Measurements from ENCODE around the gene CD9. TPM values are rescaled to one million over a fixed set of nuclear protein-coding genes. Genes with fewer than 3 reads are reported as not detected.

Gene CD9
- total and polyA plus RNA-seq, 12 donors = 14.9 to 461 (median 276) TPM

DNA sequence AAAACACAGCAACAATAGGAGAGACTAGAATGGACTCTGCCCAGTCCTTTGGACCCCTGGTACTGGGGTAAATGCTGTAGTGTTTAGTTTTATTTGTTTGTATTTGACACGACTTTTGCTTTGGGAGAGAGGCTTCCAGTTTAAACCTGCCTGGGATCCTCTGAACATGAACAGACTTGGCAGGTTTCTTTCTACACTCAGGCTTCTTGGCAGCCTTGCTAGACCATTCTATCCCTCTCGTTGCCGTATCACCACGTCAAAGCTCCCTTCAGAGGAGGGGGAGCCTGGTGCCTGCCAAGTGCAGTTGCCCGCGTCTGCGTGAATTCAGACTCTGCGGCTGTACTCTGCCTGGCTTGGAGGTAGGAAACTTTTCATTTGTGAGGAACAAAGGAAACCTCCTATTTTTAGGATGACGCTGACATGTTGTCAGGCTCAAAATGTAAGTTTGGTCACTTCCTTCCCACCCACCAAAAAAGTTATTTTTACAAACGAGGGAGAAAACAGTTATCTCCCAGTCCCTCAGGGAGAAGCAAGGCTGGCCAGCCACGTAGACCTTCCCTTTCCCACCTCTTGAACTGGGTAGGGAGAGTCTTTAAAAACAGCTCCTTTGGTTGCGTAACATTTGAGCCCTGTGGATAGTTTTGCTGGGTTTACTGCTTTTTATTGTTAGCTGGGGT lies 25.9 kb downstream of the CD9 start:
- TF ChIP-seq, protein P1, sequence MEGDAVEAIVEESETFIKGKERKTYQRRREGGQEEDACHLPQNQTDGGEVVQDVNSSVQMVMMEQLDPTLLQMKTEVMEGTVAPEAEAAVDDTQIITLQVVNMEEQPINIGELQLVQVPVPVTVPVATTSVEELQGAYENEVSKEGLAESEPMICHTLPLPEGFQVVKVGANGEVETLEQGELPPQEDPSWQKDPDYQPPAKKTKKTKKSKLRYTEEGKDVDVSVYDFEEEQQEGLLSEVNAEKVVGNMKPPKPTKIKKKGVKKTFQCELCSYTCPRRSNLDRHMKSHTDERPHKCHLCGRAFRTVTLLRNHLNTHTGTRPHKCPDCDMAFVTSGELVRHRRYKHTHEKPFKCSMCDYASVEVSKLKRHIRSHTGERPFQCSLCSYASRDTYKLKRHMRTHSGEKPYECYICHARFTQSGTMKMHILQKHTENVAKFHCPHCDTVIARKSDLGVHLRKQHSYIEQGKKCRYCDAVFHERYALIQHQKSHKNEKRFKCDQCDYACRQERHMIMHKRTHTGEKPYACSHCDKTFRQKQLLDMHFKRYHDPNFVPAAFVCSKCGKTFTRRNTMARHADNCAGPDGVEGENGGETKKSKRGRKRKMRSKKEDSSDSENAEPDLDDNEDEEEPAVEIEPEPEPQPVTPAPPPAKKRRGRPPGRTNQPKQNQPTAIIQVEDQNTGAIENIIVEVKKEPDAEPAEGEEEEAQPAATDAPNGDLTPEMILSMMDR (IDR thresholded peaks at IDR 0.05) = no peak
- peak in 1 of 2 donors; percentile 49 for TF ChIP-seq POLR2A (IDR thresholded peaks at IDR 0.05)
- Histone ChIP-seq H3K4me3 (no peak overlapping the region), H3K27ac (peak overlapping the region; percentile 25 to 95 (median 85)), H3K27me3 (no peaks in the 10 kb centered on the region), H3K36me3 (replicated peaks in 1 of 2) (peaks cover 0 to 21% of the 10 kb centered on the region in 2 donors), H3K9me3 (replicated peaks in 1 of 3) (no peaks in the 10 kb centered on the region), H3K4me1 (replicated peaks in 1 of 2) (peaks cover 66 to 91% of the 10 kb centered on the region in 2 donors)
- DNase-seq = peak in 6 of 7 donors; percentile 82 to 91 (median 87)
- 28 to 45% (median 38%) methylated on average over 12 of the region's 12 CpGs for WGBS, 4 donors
- intact Hi-C loops (cut with DNase I) = no loop called here

GRCh38 chr12:6226679-6227051 lies 26.5 kb downstream of the CD9 start:
- peak overlapping the region; percentile 25 to 95 (median 85) for H3K27ac ChIP-seq
- TF ChIP-seq POLR2A (IDR thresholded peaks at IDR 0.05) = no peak
- TF ChIP-seq, protein P1 (IDR thresholded peaks at IDR 0.05) = no peak
- 61 to 77% (median 69%) methylated on average over 10 of the region's 10 CpGs for WGBS, 4 donors
- H3K4me1 ChIP-seq (replicated peaks in 1 of 2) = peaks cover 65 to 91% of the 10 kb centered on the region in 2 donors
- no peaks in the 10 kb centered on the region for H3K27me3 ChIP-seq
- H3K9me3 ChIP-seq (replicated peaks in 1 of 3) = no peaks in the 10 kb centered on the region
- intact Hi-C loops (cut with DNase I) = no loop called here
- peak in 1 of 7 donors; percentile 38 for DNase-seq
- H3K36me3 ChIP-seq (replicated peaks in 1 of 2) = peaks cover 0 to 21% of the 10 kb centered on the region in 2 donors
- H3K4me3 ChIP-seq = no peak overlapping the region

- H3K4me1 ChIP-seq (replicated peaks in 1 of 2) = peaks cover 65 to 100% of the 10 kb centered on the region in 2 donors
- H3K27ac ChIP-seq = peak overlapping the region; percentile 66 to 95 (median 85)
- peak in 2 of 7 donors; percentile 36 to 43 for DNase-seq
- no peak overlapping the region for H3K4me3 ChIP-seq
- intact Hi-C loops (cut with DNase I) = no loop called here
- H3K9me3 ChIP-seq (replicated peaks in 1 of 3) = no peaks in the 10 kb centered on the region
- no peak for TF ChIP-seq POLR2A (IDR thresholded peaks at IDR 0.05)
- 60 to 66% (median 62%) methylated on average over 7 to 9 of the region's 9 CpGs for WGBS, 4 donors
- H3K27me3 ChIP-seq = no peaks in the 10 kb centered on the region
- H3K36me3 ChIP-seq (replicated peaks in 1 of 2) = peaks cover 0 to 21% of the 10 kb centered on the region in 2 donors
These were observed 28.5 kb downstream of the CD9 start for GRCh38 chr12:6228535-6229223.

DNA sequence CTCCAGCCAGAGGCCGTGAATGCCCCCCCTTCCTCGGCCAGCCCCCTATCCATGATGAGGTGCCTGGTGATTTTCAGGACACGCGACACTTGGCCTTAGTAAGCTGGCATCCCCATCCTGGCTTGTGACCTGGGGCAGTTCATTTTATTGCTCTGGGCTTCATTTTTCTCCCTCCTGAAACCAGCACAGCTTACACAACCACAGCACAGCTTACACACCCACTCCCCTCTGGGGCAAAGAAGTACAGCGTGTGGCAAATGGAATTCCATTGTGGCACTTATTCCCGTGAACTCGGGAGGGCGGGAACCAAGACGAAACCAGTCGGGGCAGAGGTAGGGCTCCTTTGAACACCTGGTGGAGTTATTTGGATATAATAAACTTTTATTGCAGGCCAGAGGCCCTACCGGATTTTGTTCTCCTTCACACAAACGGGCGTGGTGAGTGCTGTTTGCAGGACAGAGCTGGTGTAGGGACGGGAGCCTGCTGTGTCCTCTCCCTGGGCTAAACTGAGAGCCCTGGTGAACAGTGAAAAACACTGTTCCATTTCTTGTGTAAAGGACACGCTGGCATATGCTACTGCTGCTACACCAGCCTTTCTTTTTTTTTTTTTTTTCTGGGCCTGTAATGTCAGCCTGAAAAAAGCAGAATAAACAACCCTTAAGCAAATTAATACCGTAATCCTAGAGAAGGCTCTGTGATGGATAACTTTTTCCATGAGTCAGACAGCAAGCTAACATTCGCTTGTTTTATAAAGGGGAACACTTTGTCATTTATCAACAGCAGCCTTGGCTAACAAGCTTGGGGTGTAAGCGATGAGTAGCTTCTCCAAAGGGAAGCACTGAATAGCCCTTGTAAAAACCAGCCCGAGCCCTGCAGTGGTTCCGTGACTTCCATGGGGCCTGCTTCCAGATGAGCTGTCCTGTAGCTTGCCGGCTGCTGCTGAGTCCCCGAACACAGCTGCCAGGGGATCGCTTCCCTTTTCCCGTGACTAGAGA lies 29.3 kb downstream of the CD9 start:
- peak overlapping the region; percentile 66 to 95 (median 85) for H3K27ac ChIP-seq
- H3K27me3 ChIP-seq = no peaks in the 10 kb centered on the region
- H3K36me3 ChIP-seq (replicated peaks in 1 of 2) = peaks cover 0 to 24% of the 10 kb centered on the region in 2 donors
- DNase-seq = peak; percentile 72 to 93 (median 88)
- peaks cover 57 to 100% of the 10 kb centered on the region in 2 donors for H3K4me1 ChIP-seq (replicated peaks in 1 of 2)
- no peaks in the 10 kb centered on the region for H3K9me3 ChIP-seq (replicated peaks in 1 of 3)
- intact Hi-C loops (cut with DNase I) = loop anchor here in 1 of 2 donors (5.0 kb wide), 1 partner anchor 32 kb away; no protein-coding TSS in a partner anchor
- TF ChIP-seq POLR2A (IDR thresholded peaks at IDR 0.05) = peak in 1 of 2 donors; percentile 75
- TF ChIP-seq, protein P1 (IDR thresholded peaks at IDR 0.05) = no peak
- H3K4me3 ChIP-seq = peak overlapping the region in 1 of 4 donors; percentile 13
- WGBS, 4 donors = 31 to 40% (median 37%) methylated on average over 23 to 24 of the region's 24 CpGs
